ENCODE results near the gene IGF1R.

DNA sequence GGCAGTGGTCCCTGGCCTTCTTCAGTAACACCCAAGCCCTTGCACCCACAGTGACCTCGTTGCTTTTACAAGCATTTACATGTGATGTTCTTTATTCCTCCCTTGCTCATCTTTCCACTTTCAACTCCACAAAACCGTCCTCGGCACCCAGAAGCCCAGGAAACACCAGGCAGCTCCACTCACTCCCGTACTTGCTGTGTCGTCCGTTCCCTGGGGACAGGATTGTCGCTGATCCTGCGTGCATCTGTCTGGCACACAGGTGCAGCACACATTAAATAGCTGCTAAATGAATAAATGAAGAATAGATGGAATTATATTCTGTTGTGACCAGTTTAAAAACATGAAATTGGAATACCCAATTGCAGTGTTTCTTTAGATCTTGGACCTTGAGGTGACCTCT is 239.6 kb downstream of the IGF1R start:
- TF ChIP-seq, protein P1, sequence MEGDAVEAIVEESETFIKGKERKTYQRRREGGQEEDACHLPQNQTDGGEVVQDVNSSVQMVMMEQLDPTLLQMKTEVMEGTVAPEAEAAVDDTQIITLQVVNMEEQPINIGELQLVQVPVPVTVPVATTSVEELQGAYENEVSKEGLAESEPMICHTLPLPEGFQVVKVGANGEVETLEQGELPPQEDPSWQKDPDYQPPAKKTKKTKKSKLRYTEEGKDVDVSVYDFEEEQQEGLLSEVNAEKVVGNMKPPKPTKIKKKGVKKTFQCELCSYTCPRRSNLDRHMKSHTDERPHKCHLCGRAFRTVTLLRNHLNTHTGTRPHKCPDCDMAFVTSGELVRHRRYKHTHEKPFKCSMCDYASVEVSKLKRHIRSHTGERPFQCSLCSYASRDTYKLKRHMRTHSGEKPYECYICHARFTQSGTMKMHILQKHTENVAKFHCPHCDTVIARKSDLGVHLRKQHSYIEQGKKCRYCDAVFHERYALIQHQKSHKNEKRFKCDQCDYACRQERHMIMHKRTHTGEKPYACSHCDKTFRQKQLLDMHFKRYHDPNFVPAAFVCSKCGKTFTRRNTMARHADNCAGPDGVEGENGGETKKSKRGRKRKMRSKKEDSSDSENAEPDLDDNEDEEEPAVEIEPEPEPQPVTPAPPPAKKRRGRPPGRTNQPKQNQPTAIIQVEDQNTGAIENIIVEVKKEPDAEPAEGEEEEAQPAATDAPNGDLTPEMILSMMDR (IDR thresholded peaks at IDR 0.05; ENCODE audit: borderline replicate concordance, extremely low read depth, low read length, poor library complexity, severe bottlenecking) = no peak
- no peak for TF ChIP-seq EZH2 (IDR thresholded peaks at IDR 0.05; ENCODE audit: borderline replicate concordance, low read depth, low read length, severe bottlenecking)

All from DND-41 (cell line).